NCI-H1436 treated with DMSO at 0.1 percent for 48 hours (cell line): Measurements from ENCODE around the gene TULP4.
"Not testable (repeated sequence)": the region's sequence is repeated elsewhere in the genome, so short reads cannot be mapped to it uniquely, and the experiment has no call there.

ENCODE experiments used
- DNase-seq: peaks from one replicate; lab custom pipeline; 2025; lab: John Stamatoyannopoulos, UW

TULP4 gene

DNA sequence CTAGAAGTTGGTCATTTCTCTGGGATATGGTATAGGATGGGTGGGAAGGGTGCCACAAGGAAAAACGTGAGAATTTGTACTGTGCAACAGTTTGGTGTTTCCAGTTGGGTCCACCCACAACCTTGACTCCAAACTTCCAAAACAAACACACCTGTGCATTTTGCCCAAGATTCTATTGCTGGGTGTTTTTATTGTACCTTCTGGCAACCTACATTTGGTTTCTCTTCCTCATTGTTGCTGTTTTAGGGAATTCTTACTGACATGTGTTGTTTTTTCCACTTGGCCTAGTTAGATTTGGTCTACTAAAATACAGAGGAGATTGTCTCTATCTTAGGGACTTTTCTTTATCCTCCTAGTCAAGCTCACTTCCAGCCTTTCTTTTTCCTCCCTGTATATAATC, 16.7 kb downstream of the TULP4 start:
- DNase-seq = no peak

DNA sequence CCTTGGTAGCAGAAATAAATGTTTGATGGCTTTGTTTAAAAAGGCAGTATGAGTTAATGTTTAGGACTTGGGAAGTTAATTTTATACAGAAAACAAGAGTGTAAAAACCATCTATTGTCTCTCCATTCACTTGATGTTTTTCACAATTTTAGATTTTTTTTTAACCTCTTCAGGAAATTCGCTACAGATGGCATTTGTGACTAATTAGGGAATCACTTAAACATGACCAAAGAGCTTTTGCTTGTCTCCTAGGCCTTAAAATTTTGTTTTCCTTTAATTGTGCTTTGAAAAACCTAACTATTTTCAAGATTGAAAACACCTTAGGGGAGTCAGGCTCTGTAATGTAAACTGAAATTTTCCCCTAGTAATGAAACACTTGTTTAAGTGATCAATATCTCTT, 17.3 kb downstream of the TULP4 start:
- DNase-seq = no peak

DNA sequence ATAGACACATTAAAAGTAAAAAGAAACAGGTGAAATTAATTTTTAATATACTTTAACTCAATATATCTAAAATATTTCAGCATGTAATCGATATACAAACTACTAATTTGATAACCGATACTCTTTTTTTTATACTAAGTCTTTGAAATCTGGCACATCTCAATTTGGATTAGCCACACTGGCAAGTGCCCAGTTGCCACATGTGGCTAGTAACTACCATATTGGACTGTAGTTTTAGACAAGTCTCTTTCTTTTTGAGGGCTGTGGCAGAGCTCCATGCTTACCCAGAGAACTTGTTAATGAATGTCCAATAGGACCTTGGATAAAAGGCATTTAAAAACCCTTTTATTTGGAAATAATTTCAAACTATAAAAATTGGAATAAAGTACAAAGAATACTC, 17.8 kb downstream of the TULP4 start:
- no peak for DNase-seq

- DNase-seq = no peak
These were observed 20.0 kb downstream of the TULP4 start for GRCh38 chr6:158332237-158332636.

DNA sequence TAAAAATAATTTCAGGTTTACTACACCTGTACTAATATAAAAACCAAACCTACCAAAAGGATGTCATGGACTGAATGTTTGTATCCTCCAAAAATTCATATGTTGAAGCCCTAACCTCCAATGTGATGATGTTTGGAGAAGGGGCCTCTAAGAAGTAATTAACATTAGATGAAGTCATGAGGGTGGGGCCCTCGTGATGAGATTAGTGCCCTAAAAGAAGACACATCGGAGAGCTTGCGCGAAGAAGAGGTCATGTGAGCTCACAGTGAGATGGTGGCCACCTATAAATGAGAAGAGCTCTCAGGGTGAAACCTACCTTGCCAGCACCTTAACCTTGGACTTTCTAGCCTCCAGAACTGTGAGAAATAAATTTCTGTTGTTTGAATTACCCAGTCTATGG, 20.8 kb downstream of the TULP4 start:
- no peak for DNase-seq

- DNase-seq = no peak
These were observed 22.3 kb downstream of the TULP4 start for GRCh38 chr6:158334534-158334933.

GRCh38 chr6:158337332-158337731, 25.1 kb downstream of the TULP4 start:
- no peak for DNase-seq

DNA sequence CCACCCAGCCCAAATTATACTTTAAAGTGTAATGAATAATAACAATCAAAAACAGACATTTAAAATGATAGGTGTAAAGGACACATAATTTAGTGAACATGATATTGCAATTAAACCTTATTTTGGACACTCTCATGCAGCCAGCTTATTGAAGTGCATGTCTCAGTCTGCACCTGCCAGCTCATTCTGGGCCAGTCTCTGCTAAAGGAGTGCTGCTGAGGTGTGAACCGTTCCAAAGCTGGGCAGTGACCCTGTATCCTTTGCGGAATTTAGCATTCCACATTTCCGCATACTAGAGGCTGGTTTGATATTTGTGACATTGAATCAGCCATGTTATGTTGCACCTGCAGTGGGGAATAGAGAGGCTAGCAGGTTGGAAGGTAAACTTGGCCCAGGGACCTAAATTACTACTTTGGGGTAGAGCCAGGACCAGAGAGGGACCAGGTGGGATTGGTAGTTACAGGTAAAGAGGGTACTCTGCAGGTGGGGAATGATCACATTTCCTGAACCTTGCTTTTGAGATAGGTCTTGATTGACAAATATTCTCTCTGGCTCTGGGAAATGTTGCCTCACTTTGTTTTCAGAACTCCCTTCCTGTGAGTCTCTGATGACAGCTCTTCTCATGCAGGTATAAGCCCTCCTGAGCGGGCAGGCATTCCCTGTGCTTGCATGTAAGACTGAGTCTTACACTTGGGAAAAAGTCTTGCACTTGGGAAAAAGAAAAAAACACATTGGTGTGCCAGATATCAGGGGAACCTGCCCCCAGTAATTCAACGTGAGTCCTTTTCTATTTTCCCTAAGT, 26.2 kb downstream of the TULP4 start:
- DNase-seq = no peak

DNA sequence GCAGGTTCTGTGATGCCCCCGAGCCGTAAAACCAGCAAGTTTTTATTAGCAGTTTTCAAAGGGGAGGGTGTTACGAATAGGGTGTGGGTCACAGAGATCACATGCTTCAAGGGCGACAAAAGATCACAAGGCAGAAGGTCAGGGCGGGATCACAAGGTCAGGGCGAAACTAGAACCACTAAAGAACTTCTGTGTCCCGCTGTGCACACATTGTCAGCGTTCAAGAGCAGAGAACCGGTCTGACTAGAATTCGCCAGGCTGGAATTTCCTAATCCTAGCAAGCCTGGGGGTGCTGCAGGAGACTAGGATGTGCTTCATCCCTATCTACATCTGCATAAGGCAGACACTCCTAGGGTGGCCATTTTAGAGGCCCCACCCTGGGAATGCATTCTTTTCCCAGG, 26.9 kb downstream of the TULP4 start:
- not testable (repeated sequence) for DNase-seq

GRCh38 chr6:158340252-158340651, 28.0 kb downstream of the TULP4 start:
- no peak for DNase-seq

DNA sequence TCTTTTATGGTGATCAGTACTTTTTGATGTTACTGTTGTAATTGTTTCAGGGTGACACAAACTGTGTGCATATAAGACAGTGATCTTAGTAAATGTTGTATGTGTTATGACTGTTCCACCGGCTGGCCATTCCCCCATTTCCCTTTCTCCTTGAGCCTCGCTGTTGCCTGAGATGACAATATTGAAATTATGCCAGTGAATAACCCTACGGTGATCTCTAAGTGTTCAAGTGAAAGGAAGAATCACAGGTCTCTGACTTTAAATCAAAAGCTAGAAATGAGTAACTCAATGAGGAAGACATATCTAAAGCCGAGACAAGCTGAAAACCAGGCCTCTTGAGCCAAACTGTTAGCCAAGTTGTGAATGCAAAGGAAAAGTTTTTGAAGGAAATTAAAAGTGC, 32.3 kb downstream of the TULP4 start:
- no peak for DNase-seq

- DNase-seq = not testable (repeated sequence)
These were observed 33.2 kb downstream of the TULP4 start for GRCh38 chr6:158345444-158345843.

DNA sequence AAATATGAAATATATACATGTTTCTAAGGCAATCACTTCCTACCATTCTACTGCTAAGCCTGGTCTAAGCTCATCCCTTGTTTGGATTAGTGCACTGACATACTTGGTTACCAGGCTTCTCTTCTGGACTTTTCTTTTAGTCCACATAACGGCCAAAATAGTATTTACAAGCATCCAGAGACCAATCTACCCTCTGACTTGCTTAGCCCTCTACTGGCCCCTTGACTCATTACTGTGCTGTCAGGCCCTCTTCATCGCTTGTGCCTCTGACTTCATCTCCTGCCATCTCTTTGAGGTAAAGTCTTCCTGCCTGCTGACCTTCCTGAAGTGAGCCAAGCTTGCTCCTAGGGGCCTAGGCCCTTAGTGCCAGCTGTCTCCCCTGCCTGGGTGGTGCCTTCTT, 35.1 kb downstream of the TULP4 start:
- no peak for DNase-seq

DNA sequence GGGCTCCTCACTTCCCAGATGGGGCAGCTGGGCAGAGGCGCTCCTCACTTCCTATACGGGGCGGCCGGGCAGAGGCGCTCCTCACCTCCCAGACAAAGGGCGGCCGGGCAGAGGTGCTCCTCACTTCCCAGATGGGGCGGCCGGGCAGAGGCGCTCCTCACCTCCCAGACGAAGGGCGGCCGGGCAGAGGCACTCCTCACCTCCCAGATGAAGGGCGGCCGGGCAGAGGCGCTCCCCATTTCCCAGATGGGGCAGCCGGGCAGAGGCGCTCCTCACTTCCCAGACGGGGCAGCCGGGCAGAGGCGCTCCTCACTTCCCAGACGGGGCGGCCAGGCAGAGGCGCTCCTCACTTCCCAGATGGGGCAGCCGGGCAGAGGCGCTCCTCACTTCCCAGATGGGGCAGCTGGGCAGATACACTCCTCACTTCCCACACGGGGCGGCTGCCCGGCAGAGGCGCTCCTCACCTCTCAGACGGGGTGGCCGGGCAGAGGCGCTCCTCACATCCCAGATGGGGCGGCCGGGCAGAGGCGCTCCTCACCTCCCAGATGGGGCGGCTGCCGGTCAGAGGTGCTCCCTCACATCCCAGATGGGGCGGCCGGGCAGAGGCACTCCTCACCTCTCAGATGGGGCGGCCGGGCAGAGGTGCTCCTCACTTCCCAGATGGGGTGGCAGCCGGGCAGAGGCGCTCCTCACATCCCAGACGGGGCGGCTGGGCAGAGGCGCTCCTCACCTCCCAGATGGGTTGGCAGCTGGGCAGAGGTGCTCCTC, 36.7 kb downstream of the TULP4 start:
- not testable (repeated sequence) for DNase-seq

- DNase-seq = not testable (repeated sequence)
These were observed 37.4 kb downstream of the TULP4 start for GRCh38 chr6:158349505-158350275.

DNA sequence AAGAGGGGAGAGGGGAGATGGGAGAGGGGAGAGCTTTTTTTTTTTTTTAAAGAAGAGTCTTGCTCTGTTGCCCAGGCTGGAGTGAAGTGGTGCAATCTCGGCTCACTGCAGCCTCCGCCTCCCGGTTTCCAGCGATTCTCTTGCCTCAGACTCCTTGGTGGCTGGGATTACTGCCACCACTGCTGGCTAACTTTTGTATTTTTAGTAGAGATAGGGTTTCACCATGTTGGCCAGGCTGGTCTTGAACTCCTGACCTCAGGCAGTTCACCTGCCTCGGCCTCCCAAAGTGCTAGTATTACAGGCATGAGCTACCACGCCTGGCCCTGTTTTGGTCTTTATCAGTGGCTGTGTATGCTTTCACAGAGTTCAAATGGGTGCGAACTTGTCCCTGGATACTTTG, 38.5 kb downstream of the TULP4 start:
- DNase-seq = not testable (repeated sequence)

- no peak for DNase-seq
These were observed 41.9 kb downstream of the TULP4 start for GRCh38 chr6:158353883-158354877.

- no peak for DNase-seq
These were observed 44.6 kb downstream of the TULP4 start for GRCh38 chr6:158356586-158357546.

DNA sequence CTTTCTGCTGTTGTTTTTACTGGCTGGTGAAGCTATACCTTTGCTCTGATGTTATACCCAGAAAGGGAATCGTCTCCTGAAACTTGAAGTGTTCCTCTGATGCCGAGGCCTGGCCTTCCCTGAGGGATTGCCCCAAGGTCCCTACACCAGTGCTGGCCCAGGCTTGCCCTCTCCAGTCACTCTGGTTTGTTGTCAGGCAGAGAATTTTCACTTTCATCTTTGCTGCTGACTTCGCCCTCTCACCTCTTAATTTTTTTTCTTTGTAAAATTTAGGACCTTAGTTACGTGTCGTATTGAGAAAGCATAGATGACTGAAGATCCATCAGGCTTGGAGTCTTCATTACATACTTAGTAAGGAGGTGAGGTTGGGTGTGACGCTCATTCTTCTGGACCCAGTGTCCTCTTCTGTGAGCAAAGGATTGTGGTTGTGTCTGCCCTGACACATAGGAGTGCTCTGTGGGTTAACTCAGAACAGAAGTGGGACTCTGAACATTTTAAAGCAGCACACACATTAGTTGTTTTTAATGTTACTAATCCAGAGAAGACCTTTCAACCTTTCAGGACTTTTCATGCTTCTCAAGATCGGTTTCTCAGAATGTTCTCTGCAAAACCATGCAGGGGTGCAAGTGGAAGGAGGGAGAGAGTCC, 45.4 kb downstream of the TULP4 start:
- DNase-seq = no peak
